A172 (cell line): Measurements from ENCODE around the gene GBF1. TPM values are rescaled to one million over a fixed set of nuclear protein-coding genes. Genes with fewer than 3 reads are reported as not detected.

Source experiments
- DNase-seq: peaks from one replicate; pipeline ENCODE4 v3.0.0-alpha.2; 2015; ENCODE audit warnings: low spot score
- total RNA-seq: library from RNA; depleted of rRNA; stranded (reverse); fragments of >200 nt; shearing (Covaris generic); gene quantifications from 2 replicates; pipeline ENCODE4 v1.2.3, GENCODE V29; 2014; rRNA removed

GBF1 gene
- total RNA-seq, 1 experiment from 2014 or later = 31.9 TPM

DNA sequence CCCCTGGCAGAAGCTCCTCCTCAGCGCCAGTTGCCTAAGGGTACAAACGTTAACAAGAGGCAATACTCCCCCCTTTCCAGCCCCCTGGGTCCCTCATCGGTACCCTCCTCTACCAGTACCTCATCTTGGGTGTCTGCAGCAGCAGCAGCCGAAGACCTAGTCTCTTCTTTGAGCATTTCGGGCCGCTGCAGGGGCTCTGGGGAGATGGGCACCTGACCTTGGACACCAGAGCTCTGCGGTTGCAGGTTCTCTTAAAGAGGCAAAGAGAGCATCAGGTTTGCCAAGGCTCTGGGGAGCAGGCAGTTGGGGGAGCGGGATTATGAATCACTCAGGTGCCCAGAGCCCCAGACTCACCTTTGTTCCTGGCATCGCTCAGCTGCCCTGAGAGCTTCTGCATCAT lies 178.8 kb downstream of the GBF1 start:
- no peak for DNase-seq

DNA sequence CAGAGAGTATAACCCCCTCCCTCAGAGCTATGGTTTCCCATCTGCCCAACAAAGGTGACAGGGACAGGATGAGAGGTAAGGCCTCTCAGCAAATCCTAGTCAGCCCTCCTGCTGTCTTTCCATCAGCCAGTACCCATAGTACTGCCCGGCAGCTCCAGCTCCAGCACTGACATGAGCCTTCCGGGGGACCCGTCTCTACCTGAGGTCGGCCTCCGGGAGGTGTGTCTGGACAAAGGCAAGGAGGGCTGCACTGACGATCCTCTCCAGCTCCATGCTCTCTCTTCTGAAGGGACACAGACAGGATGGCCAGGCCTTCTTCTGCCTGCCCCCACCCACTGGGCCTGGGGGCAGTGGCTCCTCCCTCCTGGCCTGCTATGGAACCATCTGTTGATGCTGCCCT lies 179.6 kb downstream of the GBF1 start:
- no peak for DNase-seq

DNA sequence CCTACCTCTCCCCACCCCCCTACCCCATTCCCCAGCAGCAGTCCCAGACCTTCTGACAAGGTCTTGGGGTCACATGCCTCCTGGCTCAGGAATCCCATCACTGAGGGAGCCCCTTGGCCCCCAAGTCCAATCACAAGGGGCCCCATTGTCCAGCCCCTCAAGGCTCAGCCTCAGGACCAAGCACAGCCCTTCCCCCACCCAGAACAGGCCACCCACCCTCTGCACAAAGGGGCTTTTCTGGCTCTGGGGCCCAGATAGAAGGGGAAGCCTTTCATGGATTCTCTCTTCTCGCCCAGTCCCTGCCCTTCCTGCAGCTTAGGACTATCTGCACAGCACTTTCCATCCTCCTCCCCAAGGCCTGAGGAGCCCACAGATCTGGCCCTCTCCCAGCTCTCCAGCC lies 180.1 kb downstream of the GBF1 start:
- DNase-seq = no peak

DNA sequence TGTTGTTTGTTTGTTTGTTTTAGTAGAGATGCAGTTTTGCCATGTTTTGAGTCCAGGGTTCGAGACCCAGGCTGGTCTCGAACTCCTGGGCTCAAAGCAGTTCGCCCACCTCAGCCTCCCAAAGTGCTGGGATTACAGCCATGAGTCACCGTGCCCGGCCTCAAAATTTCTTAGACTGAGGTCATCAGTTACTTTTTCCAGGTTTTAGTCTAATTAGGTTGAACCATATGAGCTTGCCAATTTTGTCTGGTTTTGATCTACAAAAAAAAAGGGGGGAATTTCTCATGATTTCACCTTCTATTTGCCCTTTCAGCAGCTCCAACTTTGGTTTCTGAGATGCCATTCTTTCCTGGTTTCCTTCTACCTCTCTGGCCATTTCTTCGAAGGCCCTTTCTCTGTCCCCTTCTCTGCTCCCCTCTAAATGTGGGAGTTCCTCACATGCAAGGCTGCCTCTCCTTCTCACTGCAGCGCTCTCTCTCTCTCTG lies 181.5 kb downstream of the GBF1 start:
- DNase-seq = peak; percentile 50

DNA sequence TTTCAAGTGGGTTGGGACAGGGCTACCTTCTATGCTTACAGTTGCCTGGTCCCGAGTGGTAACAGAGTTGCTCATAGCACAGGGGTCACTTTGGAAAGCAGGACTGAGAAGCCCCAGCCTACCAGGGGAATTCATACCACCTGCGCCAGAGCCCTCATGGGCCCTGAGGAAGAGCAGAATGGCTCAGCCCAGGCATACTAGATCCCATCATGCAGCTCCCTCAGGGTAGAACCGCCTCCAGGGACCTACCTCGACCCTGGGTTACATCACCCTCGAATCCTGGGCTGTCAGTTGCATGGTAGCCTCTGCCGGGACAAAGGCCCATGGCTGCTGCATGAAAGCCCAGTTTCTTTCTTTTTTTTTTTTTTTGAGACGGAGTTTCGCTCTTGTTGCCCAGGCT lies 184.1 kb downstream of the GBF1 start:
- no peak for DNase-seq

DNA sequence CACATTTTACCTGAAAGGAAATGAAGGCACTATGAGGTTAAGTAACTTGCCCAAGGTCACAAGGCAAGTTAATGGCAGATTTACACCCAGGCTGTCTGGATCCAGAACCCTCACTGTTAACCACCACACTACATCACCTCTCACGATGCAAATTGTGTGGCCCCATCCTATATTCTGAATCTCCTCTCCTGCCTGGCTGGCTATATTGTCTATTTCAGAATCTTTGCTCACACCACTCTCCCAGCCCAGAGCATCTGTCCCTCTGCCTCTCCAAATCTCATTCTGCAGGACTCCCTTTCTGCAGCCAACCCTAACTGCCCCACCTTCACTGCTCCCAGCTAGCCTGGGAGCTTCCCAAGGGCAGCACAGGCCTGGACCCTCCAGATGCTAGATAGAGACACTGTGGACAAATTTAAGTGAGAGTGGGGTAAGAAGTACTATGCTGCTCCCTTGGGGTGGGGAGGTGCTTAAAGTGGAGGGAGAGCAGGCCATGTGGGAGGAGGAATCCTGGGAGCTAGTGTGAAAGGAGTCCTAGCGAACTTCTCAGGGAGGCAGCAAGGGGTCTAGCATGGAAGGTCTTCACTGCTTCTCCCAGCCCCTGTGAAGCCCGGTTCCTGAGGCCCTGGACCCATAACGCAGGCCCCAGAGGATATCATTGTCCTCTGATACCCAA lies 186.3 kb downstream of the GBF1 start:
- peak; percentile 44 for DNase-seq

Other genes with a start within 250 kb of the GBF1 start
- 6.0 and 17.7 TPM in 2 replicates for gene ARMH3, start 189.4 kb upstream of the GBF1 start, total RNA-seq
- 39.7 and 49.6 TPM in 2 replicates for gene HPS6, start 180.2 kb upstream of the GBF1 start, total RNA-seq
- gene LDB1, start 125.2 kb upstream of the GBF1 start, total RNA-seq = 27.3 and 29.0 TPM in 2 replicates
- 26.0 and 28.9 TPM in 2 replicates for gene PPRC1, start 112.5 kb upstream of the GBF1 start, total RNA-seq
- gene NOLC1, start 93.1 kb upstream of the GBF1 start, total RNA-seq = 77.2 and 87.7 TPM in 2 replicates
- gene ELOVL3, start 19.2 kb upstream of the GBF1 start, total RNA-seq = not detected in 2 replicates
- gene PITX3, start 4.0 kb upstream of the GBF1 start, total RNA-seq = not detected in 2 replicates
- gene NFKB2, start 150.2 kb downstream of the GBF1 start, total RNA-seq = 60.9 and 63.0 TPM in 2 replicates
- 0.07 TPM in 1 of 2 replicates, not detected in the other for gene PSD, start 173.3 kb downstream of the GBF1 start, total RNA-seq
- gene FBXL15, start 175.3 kb downstream of the GBF1 start, total RNA-seq = 14.6 and 20.0 TPM in 2 replicates
- 121 and 123 TPM in 2 replicates for gene CUEDC2, start 187.0 kb downstream of the GBF1 start, total RNA-seq
- gene C10orf95, start 206.0 kb downstream of the GBF1 start, total RNA-seq = not detected in 2 replicates